ENCODE results near the gene ILK. TPM values are rescaled to one million over a fixed set of nuclear protein-coding genes. Genes with fewer than 3 reads are reported as not detected.

Gene ILK
- total and polyA plus RNA-seq, 2 of the 13 experiments (the other 11 are each of a cell fraction or from before 2014, with no cell fraction given), result 70.3 to 108 TPM

- TF ChIP-seq NONO (IDR thresholded peaks at IDR 0.05) (no peak), NONO (CRISPR knock-in tag; conservative IDR thresholded peaks at IDR 0.05) (no peak), SOX6 (IDR thresholded peaks at IDR 0.05) (no peak), SOX6 (CRISPR knock-in tag; IDR thresholded peaks at IDR 0.05) (peak; percentile 56; the same call in 1 of the 2 replicates), KDM2A (CRISPR knock-in tag; IDR thresholded peaks at IDR 0.05; ENCODE audit: borderline replicate concordance, low read depth) (0 out of 2 replicates have a peak, but pooled peaks have one; percentile 31), ASH2L (IDR thresholded peaks at IDR 0.05; ENCODE audit: insufficient read length, low read depth, low read length) (no peak), MYPOP (CRISPR knock-in tag; IDR thresholded peaks at IDR 0.05) (0 out of 2 replicates have a peak, but pooled peaks have one; percentile 29), ZNF710 (CRISPR knock-in tag; IDR thresholded peaks at IDR 0.05; ENCODE audit: borderline replicate concordance) (no peak), NR2F6 (IDR thresholded peaks at IDR 0.05) (peak; percentile 98), NR2F6 (CRISPR knock-in tag; IDR thresholded peaks at IDR 0.05) (peak; percentile 96), SAP130 (CRISPR knock-in tag; IDR thresholded peaks at IDR 0.05; ENCODE audit: low read depth) (peak; percentile 19; the same call in 1 of the 2 replicates), HDAC2 (CRISPR knock-in tag; IDR thresholded peaks at IDR 0.05) (0 out of 2 replicates have a peak, but pooled peaks have one; percentile 28), ZNF33A (CRISPR knock-in tag; IDR thresholded peaks at IDR 0.05; ENCODE audit: borderline replicate concordance) (no peak), THYN1 (CRISPR knock-in tag; IDR thresholded peaks at IDR 0.05; ENCODE audit: borderline replicate concordance, low read depth) (no peak)
- TF ChIP-seq, protein P1, sequence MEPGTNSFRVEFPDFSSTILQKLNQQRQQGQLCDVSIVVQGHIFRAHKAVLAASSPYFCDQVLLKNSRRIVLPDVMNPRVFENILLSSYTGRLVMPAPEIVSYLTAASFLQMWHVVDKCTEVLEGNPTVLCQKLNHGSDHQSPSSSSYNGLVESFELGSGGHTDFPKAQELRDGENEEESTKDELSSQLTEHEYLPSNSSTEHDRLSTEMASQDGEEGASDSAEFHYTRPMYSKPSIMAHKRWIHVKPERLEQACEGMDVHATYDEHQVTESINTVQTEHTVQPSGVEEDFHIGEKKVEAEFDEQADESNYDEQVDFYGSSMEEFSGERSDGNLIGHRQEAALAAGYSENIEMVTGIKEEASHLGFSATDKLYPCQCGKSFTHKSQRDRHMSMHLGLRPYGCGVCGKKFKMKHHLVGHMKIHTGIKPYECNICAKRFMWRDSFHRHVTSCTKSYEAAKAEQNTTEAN (CRISPR knock-in tag; conservative IDR thresholded peaks at IDR 0.05), result no peak
- TF ChIP-seq, protein P2, sequence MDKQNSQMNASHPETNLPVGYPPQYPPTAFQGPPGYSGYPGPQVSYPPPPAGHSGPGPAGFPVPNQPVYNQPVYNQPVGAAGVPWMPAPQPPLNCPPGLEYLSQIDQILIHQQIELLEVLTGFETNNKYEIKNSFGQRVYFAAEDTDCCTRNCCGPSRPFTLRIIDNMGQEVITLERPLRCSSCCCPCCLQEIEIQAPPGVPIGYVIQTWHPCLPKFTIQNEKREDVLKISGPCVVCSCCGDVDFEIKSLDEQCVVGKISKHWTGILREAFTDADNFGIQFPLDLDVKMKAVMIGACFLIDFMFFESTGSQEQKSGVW (CRISPR knock-in tag; IDR thresholded peaks at IDR 0.05; ENCODE audit: borderline replicate concordance), result no peak
- TF ChIP-seq, protein P3, sequence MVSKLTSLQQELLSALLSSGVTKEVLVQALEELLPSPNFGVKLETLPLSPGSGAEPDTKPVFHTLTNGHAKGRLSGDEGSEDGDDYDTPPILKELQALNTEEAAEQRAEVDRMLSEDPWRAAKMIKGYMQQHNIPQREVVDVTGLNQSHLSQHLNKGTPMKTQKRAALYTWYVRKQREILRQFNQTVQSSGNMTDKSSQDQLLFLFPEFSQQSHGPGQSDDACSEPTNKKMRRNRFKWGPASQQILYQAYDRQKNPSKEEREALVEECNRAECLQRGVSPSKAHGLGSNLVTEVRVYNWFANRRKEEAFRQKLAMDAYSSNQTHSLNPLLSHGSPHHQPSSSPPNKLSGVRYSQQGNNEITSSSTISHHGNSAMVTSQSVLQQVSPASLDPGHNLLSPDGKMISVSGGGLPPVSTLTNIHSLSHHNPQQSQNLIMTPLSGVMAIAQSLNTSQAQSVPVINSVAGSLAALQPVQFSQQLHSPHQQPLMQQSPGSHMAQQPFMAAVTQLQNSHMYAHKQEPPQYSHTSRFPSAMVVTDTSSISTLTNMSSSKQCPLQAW (CRISPR knock-in tag; IDR thresholded peaks at IDR 0.05), result no peak
These were observed 50.9 kb downstream of the ILK start (continued) for GRCh38 chr11:6654281-6655019.
